ENCODE measurements around the gene KCNH8. TPM values are rescaled to one million over a fixed set of nuclear protein-coding genes. Genes with fewer than 3 reads are reported as not detected.

KCNH8 gene
- total RNA-seq, 4 donors from 2014 or later: 0.29 to 1.0 (median 0.42) TPM

GRCh38 chr3:19432669-19433068 is 284.4 kb downstream of the KCNH8 start:
- DNase-seq: peak; percentile 6 to 20
- intact Hi-C loops (cut with DNase I): no loop called here
- TF ChIP-seq, protein P1, sequence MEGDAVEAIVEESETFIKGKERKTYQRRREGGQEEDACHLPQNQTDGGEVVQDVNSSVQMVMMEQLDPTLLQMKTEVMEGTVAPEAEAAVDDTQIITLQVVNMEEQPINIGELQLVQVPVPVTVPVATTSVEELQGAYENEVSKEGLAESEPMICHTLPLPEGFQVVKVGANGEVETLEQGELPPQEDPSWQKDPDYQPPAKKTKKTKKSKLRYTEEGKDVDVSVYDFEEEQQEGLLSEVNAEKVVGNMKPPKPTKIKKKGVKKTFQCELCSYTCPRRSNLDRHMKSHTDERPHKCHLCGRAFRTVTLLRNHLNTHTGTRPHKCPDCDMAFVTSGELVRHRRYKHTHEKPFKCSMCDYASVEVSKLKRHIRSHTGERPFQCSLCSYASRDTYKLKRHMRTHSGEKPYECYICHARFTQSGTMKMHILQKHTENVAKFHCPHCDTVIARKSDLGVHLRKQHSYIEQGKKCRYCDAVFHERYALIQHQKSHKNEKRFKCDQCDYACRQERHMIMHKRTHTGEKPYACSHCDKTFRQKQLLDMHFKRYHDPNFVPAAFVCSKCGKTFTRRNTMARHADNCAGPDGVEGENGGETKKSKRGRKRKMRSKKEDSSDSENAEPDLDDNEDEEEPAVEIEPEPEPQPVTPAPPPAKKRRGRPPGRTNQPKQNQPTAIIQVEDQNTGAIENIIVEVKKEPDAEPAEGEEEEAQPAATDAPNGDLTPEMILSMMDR (IDR thresholded peaks at IDR 0.05): no peak
- no peak for TF ChIP-seq POLR2A (IDR thresholded peaks at IDR 0.05)
- WGBS, 2 donors: 30 to 42% methylated on average over 2 of the region's 2 CpGs
- H3K36me3 ChIP-seq: no peaks in the 10 kb centered on the region
- peaks cover 6 to 7% of the 10 kb centered on the region in 2 donors for H3K4me1 ChIP-seq
- no peaks in the 10 kb centered on the region for H3K27me3 ChIP-seq
- no peak overlapping the region for H3K4me3 ChIP-seq (replicated peaks in 1 of 3)
- peak overlapping the region in 2 of 3 donors; percentile 28 to 48 for H3K27ac ChIP-seq
- no peaks in the 10 kb centered on the region for H3K9me3 ChIP-seq

- no peaks in the 10 kb centered on the region for H3K27me3 ChIP-seq
- intact Hi-C loops (cut with DNase I): no loop called here
- no peaks in the 10 kb centered on the region for H3K9me3 ChIP-seq
- H3K4me1 ChIP-seq: peaks cover under 1 to 7% of the 10 kb centered on the region in 2 donors
- TF ChIP-seq, protein P1 (IDR thresholded peaks at IDR 0.05): no peak
- no peak for TF ChIP-seq POLR2A (IDR thresholded peaks at IDR 0.05)
- DNase-seq: no peak
- WGBS, 2 donors: 80 to 91% methylated on average over 1 of the region's 1 CpG
- H3K27ac ChIP-seq: no peak overlapping the region
- no peak overlapping the region for H3K4me3 ChIP-seq (replicated peaks in 1 of 3)
- H3K36me3 ChIP-seq: no peaks in the 10 kb centered on the region
These were observed 288.4 kb downstream of the KCNH8 start for GRCh38 chr3:19436746-19437145.

DNA sequence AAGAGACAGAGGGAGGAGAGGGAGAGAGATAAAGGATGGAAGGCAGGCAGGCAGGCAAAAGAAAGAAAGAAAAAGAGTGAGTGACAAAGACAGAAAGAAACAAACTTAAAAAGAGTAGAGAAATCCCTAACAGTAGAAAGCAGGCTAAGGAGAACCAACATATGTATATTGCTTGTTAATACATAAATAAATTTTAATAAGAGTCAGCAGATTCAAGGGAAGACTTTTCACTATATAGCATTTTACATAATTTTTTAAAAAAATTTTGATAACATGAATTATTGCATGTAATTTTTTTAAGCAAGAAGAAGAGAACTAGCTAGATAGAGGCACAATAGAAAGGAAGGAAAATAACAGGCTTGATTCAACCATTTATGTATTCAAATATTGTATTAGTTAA is 291.6 kb downstream of the KCNH8 start:
- no peak overlapping the region for H3K27ac ChIP-seq
- H3K27me3 ChIP-seq: no peaks in the 10 kb centered on the region
- no peak for TF ChIP-seq POLR2A (IDR thresholded peaks at IDR 0.05)
- TF ChIP-seq, protein P1 (IDR thresholded peaks at IDR 0.05): no peak
- no peaks in the 10 kb centered on the region for H3K4me1 ChIP-seq
- no peaks in the 10 kb centered on the region for H3K9me3 ChIP-seq
- no peak overlapping the region for H3K4me3 ChIP-seq (replicated peaks in 1 of 3)
- intact Hi-C loops (cut with DNase I): no loop called here
- DNase-seq: no peak
- H3K36me3 ChIP-seq: no peaks in the 10 kb centered on the region

- no peak for DNase-seq
- Histone ChIP-seq H3K27me3 (no peaks in the 10 kb centered on the region), H3K27ac (no peak overlapping the region), H3K4me3 (replicated peaks in 1 of 3) (no peak overlapping the region), H3K36me3 (no peaks in the 10 kb centered on the region), H3K9me3 (no peaks in the 10 kb centered on the region), H3K4me1 (no peaks in the 10 kb centered on the region)
- intact Hi-C loops (cut with DNase I): no loop called here
- TF ChIP-seq, protein P1 (IDR thresholded peaks at IDR 0.05): no peak
- TF ChIP-seq POLR2A (IDR thresholded peaks at IDR 0.05): no peak
- 76 to 79% methylated on average over 2 of the region's 2 CpGs for WGBS, 2 donors
These were observed 297.8 kb downstream of the KCNH8 start for GRCh38 chr3:19446138-19446537.

GRCh38 chr3:19446687-19447086 is 298.4 kb downstream of the KCNH8 start:
- WGBS, 2 donors: 79 to 88% methylated on average over 1 of the region's 1 CpG
- no peaks in the 10 kb centered on the region for H3K27me3 ChIP-seq
- H3K9me3 ChIP-seq: no peaks in the 10 kb centered on the region
- intact Hi-C loops (cut with DNase I): no loop called here
- TF ChIP-seq, protein P1 (IDR thresholded peaks at IDR 0.05): no peak
- TF ChIP-seq POLR2A (IDR thresholded peaks at IDR 0.05): no peak
- no peak for DNase-seq
- H3K27ac ChIP-seq: no peak overlapping the region
- no peaks in the 10 kb centered on the region for H3K36me3 ChIP-seq
- no peaks in the 10 kb centered on the region for H3K4me1 ChIP-seq
- no peak overlapping the region for H3K4me3 ChIP-seq (replicated peaks in 1 of 3)
